Stimulated activated CD8-positive, alpha-beta memory T cell treated with anti-CD3 and anti-CD28 coated beads, Interleukin-15, amount 100 ng/mL, for 24 hours (primary cell): Measurements from ENCODE around the gene KRTAP26-1.

ENCODE experiments used
- DNase-seq: peaks from one replicate; pipeline ENCODE4 v3.0.0-alpha.2; 2020; ENCODE audit warnings: low read depth

The KRTAP26-1 gene

GRCh38 chr21:30271156-30271555 is 49.0 kb downstream of the KRTAP26-1 start:
- DNase-seq: no peak

- DNase-seq: no peak
Measured at GRCh38 chr21:30269803-30270530, 50.1 kb downstream of the KRTAP26-1 start.
